ENCODE results near the gene TNIP1.
A peak's percentile ranks its signal among the peaks of the same experiment; 100 is the strongest.

TNIP1 gene

GRCh38 chr5:151080613-151081430 lies at the start of gene TNIP1:
Gene TNIP1 (minus strand): TSS chr5:151081034. CDS start chr5:151065095, 15,939 bp downstream.
- peak; percentile 88 for DNase-seq (ENCODE audit: low read depth)

GRCh38 chr5:151130235-151130921 lies 49.5 kb upstream of the TNIP1 start:
- DNase-seq (ENCODE audit: low read depth): no peak

GRCh38 chr5:151128817-151129216 lies 48.0 kb upstream of the TNIP1 start:
- no peak for DNase-seq (ENCODE audit: low read depth)

GRCh38 chr5:151127926-151128325 lies 47.1 kb upstream of the TNIP1 start:
- DNase-seq (ENCODE audit: low read depth): no peak

- DNase-seq (ENCODE audit: low read depth): peak; percentile 40
Observed at GRCh38 chr5:151126199-151126645, 45.4 kb upstream of the TNIP1 start.

GRCh38 chr5:151125421-151125820 lies 44.6 kb upstream of the TNIP1 start:
- no peak for DNase-seq (ENCODE audit: low read depth)

GRCh38 chr5:151123897-151124751 lies 43.3 kb upstream of the TNIP1 start:
- DNase-seq (ENCODE audit: low read depth): no peak

GRCh38 chr5:151122828-151123227 lies 42.0 kb upstream of the TNIP1 start:
- DNase-seq (ENCODE audit: low read depth): no peak

- DNase-seq (ENCODE audit: low read depth): no peak
Observed at GRCh38 chr5:151121665-151122064, 40.8 kb upstream of the TNIP1 start.

GRCh38 chr5:151121095-151121494 lies 40.3 kb upstream of the TNIP1 start:
- no peak for DNase-seq (ENCODE audit: low read depth)

GRCh38 chr5:151118913-151119575 lies 38.2 kb upstream of the TNIP1 start:
- DNase-seq (ENCODE audit: low read depth): no peak

GRCh38 chr5:151115272-151115905 lies 34.6 kb upstream of the TNIP1 start:
- DNase-seq (ENCODE audit: low read depth): peak; percentile 55

- no peak for DNase-seq (ENCODE audit: low read depth)
Observed at GRCh38 chr5:151113651-151114050, 32.8 kb upstream of the TNIP1 start.

GRCh38 chr5:151110992-151111391 lies 30.2 kb upstream of the TNIP1 start:
- DNase-seq (ENCODE audit: low read depth): no peak

- DNase-seq (ENCODE audit: low read depth): no peak
Observed at GRCh38 chr5:151110122-151110681, 29.4 kb upstream of the TNIP1 start.

GRCh38 chr5:151108566-151108965 lies 27.7 kb upstream of the TNIP1 start:
- DNase-seq (ENCODE audit: low read depth): no peak

GRCh38 chr5:151107738-151108520 lies 27.1 kb upstream of the TNIP1 start:
- no peak for DNase-seq (ENCODE audit: low read depth)

- no peak for DNase-seq (ENCODE audit: low read depth)
Observed at GRCh38 chr5:151107084-151107483, 26.2 kb upstream of the TNIP1 start.

GRCh38 chr5:151106509-151106908 lies 25.7 kb upstream of the TNIP1 start:
- DNase-seq (ENCODE audit: low read depth): no peak

- no peak for DNase-seq (ENCODE audit: low read depth)
Observed at GRCh38 chr5:151106043-151106442, 25.2 kb upstream of the TNIP1 start.

Measured in stimulated activated CD8-positive, alpha-beta memory T cell treated with anti-CD3 and anti-CD28 coated beads, Interleukin-12 subunit alpha, Interleukin-12 subunit beta, amount 100 ng/mL, for 1 hour (primary cell).